ENCODE results near the gene ARIH2.

The ARIH2 gene

DNA sequence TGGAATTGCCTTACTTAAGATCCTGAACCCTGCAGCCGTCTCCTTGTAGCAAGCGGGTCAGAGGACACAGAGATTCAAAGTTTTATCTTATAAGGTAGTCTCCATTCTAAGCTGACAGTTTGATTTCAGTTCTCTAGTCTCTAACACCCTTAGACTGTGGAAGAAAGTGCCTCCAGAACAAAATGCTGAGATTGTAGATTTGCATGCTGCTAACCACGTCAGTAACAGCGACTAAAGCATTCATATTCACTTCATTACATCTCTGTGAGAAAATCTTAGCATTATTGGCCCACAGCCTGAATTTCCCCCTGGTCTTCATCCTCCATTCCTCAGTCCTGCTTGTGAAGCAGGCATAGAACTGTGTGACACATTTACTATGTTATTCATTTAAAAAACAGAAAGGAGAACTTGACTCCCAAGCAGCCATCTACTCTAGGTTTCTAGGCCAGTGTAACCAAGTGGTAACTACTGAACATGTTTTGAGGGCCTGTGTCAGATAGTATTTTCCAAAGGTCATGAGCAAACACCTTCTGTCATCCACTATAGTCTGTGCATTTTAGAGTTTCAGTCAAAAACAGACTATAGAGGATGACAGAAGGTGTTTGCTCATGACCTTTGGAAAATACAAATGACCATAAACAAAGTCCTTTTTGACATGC, 27.4 kb downstream of the ARIH2 start:
- TF ChIP-seq GATA2 (IDR thresholded peaks at IDR 0.05; ENCODE audit: low read depth, low read length) (no peak), GATA3 (IDR thresholded peaks at IDR 0.05; ENCODE audit: low read depth, low read length) (no peak)

DNA sequence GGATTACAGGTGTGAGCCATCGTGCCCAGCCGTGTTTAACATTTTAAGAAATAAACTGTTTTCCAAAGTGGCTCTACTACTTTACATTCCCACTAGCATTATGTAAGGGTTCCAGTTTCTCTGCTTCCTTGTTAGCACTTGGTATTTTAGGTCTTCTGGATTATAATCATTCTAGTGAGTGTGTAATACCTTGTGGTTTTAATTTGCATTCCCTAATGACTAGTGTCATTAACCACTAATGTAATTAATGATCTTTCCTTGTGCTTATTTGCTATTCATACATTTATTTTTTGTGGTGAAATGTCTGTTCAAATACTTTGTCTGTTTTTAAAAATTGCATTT, 30.7 kb downstream of the ARIH2 start:
- no peak for TF ChIP-seq GATA3 (IDR thresholded peaks at IDR 0.05; ENCODE audit: low read depth, low read length)
- no peak for TF ChIP-seq GATA2 (IDR thresholded peaks at IDR 0.05; ENCODE audit: low read depth, low read length)

DNA sequence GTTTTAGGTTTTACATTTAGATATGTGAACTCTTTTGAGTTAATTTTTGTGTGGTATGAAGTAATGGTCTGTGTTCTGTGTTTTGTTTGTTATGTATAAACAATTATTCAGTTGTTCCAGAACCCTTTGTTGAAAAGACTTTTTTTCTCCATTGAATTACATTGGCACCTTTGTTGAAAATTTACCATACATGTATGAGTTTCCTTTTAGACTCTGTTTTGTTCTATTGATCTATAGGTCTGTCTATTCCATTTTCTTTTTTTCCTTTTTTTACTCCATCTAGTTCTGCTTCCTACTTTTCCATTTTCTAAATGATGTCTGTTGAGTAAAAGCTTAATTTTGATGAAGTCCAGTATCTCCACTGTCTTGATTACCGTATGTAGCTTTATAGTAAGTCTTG, 31.4 kb downstream of the ARIH2 start:
- TF ChIP-seq GATA2 (IDR thresholded peaks at IDR 0.05; ENCODE audit: low read depth, low read length) (no peak), GATA3 (IDR thresholded peaks at IDR 0.05; ENCODE audit: low read depth, low read length) (no peak)

DNA sequence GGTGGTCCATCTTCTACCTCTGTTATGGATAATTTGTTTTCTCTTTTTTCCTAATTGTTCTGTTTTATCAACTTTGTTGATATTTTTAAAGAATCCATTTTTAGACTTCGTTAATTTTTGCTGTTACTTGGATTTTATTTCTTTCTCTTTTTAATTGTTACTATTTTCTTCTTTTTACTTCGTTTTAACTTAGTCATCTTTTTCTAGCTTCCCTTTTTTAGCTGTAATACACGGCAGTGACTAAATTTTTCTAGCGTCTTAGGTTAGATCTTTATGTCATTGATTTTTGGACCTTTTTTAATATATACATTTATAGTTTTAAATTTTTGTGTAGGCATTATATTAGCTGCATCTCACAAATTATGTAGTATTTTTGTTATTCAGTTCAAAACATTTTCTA, 33.1 kb downstream of the ARIH2 start:
- TF ChIP-seq GATA3 (IDR thresholded peaks at IDR 0.05; ENCODE audit: low read depth, low read length) (no peak), GATA2 (IDR thresholded peaks at IDR 0.05; ENCODE audit: low read depth, low read length) (no peak)

DNA sequence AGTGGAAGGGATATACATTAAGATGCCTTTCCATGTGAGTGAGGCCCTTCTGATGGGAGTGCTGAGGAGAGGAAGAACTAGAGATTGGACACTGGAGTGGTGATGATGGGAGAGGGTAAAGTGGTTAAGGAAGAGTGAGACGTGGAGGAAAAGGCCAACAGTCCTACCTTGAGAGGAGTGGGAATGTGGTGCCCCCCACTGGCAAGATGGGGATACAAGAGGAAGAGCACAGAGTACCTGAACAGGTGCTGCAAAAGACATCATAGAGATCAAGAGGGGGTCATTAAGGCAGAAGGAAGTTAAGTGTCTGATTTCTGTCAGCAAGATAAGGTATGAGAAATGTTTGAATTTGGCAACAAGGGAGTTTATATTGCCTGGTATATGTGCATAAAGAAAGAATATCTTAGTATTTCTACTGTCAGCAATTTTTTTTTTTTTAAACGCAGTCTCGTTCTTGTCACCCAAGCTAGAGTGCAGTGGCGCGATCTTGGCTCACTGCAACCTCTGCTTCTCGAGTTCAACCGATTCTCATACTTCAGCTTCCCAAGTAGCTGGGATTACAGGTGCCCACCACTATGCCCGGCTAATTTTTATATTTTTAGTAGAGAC, 34.0 kb downstream of the ARIH2 start:
- TF ChIP-seq GATA2 (IDR thresholded peaks at IDR 0.05; ENCODE audit: low read depth, low read length) (no peak), GATA3 (IDR thresholded peaks at IDR 0.05; ENCODE audit: low read depth, low read length) (no peak)

DNA sequence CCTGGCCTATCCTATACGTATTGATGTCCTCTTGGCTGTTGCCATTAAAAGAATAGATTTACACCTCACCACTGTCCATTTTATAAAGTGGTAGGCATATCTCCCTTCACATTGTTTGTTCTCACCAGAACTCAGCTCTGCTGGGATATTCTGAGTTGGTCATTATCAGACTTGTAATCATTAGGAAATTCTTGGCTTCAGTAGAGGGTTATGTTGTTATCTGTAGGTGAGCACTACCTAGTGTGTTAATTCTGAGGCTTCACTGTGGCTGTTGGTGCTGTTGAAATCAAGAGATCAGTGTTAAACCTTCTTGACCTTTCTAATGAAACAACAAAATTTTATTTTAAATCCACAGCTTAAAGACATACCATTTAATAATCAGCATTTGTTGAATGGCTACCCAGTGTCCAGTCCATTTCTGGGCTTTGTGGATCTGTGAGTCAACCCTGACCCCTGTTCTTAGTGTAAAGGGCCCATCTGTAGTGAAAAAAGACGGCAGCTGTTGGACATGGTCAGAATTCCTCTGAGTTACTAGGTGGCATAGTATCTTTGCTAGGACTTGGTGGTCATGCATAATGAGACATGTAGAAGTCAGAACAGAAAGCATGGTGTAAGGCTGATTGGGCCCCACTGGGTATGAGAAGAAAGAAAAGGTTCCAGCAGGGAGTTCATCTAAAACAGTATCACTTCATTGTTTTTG, 38.5 kb downstream of the ARIH2 start:
- TF ChIP-seq GATA2 (IDR thresholded peaks at IDR 0.05; ENCODE audit: low read depth, low read length), result no peak

DNA sequence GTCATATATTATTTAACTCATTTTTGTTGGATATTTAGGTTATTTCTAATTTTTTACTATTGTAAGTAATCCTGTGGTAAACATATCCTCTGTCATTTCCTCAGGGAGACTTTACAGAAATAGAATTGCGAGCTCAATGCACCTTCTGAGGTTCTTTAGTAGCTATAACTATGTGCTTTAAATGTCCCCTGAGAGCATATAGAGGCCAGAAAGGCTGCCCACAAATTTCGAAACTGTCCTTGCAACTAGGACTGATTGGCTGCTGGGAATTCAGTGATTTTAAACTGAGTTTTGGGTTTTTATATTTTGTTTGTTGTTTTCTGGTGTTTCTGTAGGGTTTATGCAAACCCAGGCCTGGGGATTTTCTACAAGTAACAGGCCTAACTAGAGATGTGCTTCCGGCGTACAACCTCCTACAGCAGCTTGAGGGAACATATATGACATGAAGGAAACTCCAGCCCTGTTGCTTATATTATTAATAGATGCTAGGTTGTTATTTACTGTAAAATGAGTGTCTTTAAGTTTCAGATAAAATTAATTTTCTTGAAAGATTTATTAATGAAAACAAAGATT, 42.3 kb downstream of the ARIH2 start:
- TF ChIP-seq GATA3 (IDR thresholded peaks at IDR 0.05; ENCODE audit: low read depth, low read length) (no peak), GATA2 (IDR thresholded peaks at IDR 0.05; ENCODE audit: low read depth, low read length) (no peak)

DNA sequence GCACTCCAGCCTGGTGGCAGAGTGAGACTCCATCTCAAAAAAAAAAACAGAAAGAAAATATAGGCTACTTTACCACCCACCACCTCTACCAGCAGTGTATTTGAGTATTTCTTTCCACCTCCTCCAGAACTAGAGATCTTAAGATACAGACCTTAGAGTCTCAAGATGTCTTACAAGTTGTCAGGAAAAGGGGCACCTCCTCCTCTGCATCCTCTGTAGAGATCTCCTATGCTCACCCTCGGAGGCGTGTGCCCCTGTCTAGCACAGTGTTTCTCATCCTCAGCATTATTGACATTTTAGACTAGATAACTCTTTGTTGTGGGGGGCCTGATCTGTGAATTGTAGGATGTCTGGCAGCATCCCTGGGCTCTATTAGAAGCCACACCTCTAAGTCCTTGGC, 43.7 kb downstream of the ARIH2 start:
- no peak for TF ChIP-seq GATA2 (IDR thresholded peaks at IDR 0.05; ENCODE audit: low read depth, low read length)
- no peak for TF ChIP-seq GATA3 (IDR thresholded peaks at IDR 0.05; ENCODE audit: low read depth, low read length)

DNA sequence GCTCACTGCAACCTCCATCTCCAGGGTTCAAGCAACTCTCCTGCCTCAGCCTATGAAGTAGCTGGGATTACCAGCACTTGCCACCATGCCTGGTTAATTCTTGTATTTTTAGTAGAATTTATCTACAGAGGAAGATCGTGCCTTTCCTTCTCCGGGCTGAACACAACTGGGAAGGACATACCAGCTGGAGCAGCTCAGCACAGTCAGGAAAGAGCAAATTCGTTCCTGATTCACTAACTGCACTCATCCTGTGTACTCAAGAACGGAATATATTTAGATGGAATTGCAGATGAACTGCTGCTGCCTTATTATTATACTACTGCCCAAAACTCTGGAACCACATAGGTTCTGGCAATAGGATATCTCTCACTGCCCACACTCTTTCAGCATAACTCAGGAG, 44.3 kb downstream of the ARIH2 start:
- TF ChIP-seq GATA3 (IDR thresholded peaks at IDR 0.05; ENCODE audit: low read depth, low read length) (no peak), GATA2 (IDR thresholded peaks at IDR 0.05; ENCODE audit: low read depth, low read length) (no peak)

DNA sequence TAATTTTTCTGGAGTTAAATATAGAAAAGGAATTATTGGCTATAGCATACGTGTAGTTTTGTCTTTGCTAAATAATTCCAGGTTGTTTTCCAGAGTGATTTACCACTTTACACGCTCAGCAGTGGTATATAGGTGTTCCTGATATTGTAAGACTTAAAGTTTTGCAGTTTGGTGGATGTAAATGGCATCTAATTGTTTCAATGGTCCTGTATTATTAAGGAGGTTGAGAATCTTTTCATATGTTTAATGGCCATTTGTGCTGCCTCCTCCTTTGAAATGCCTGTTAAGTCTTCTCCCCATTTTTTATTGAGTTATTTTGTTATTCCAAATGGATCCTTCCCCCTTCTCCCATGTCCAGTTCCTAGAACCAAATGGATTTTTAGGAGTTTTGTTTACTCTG, 44.9 kb downstream of the ARIH2 start:
- TF ChIP-seq GATA3 (IDR thresholded peaks at IDR 0.05; ENCODE audit: low read depth, low read length) (no peak), GATA2 (IDR thresholded peaks at IDR 0.05; ENCODE audit: low read depth, low read length) (no peak)

DNA sequence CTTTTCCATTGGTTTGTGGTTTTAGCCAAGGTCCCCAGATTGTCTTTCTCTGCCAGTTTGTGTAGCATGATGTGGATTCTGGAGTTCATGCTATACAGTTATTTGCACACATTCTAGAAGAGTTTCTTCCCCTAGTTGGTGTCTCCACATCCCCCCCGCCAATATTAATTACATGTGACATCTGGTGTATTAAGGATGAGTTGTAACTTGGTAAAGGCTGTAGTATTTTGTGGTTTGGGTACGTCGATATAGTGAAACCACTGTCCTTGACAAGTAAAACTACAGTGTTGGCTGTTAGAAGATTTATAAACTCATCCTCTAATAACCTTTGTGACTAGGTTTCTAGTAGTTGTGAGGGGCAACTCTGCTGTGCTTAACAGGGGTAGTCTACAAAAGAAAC, 47.7 kb downstream of the ARIH2 start:
- no peak for TF ChIP-seq GATA3 (IDR thresholded peaks at IDR 0.05; ENCODE audit: low read depth, low read length)
- TF ChIP-seq GATA2 (IDR thresholded peaks at IDR 0.05; ENCODE audit: low read depth, low read length), result no peak

DNA sequence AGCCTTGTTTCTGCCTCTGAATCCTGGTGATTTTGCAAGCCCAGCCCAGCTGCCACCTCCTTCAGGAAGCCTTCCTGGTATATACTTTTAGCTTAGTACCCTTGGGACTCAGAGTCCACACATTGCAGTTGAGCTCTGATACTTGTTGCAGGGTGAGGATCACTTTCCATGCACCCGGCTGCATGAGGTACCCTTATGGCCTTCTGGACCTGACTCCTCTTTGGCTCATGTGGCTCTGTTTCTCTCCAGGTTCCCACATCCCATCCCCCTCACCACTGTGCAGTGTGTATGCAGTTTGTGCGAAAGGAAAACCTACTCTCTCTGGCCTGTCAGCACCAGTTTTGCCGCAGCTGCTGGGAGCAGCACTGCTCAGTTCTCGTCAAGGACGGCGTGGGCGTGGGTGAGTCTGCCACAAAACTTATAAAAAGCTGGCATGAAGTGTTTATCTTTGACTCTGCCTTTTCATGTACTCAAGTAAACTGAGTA, 48.3 kb downstream of the ARIH2 start:
- TF ChIP-seq GATA2 (IDR thresholded peaks at IDR 0.05; ENCODE audit: low read depth, low read length), result no peak
- no peak for TF ChIP-seq GATA3 (IDR thresholded peaks at IDR 0.05; ENCODE audit: low read depth, low read length)

DNA sequence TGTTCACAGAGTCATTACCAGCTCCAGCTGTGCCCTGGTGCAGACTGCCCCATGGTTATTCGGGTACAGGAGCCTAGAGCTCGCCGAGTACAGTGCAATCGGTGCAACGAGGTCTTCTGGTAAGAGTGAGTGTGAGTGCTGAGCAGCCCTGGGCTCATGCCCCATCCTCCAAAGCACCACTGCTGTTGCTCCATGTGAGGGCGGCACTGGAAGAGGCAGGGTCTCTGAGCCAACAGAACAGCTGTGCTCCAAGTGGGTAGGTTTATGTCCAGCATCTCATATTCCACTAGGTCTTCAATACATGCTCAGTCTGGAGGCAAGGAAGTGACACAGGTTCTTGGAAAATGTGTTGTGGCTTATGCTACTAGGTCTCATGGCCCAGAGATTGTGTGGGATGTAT, 51.9 kb downstream of the ARIH2 start:
- TF ChIP-seq GATA3 (IDR thresholded peaks at IDR 0.05; ENCODE audit: low read depth, low read length) (no peak), GATA2 (IDR thresholded peaks at IDR 0.05; ENCODE audit: low read depth, low read length) (no peak)

DNA sequence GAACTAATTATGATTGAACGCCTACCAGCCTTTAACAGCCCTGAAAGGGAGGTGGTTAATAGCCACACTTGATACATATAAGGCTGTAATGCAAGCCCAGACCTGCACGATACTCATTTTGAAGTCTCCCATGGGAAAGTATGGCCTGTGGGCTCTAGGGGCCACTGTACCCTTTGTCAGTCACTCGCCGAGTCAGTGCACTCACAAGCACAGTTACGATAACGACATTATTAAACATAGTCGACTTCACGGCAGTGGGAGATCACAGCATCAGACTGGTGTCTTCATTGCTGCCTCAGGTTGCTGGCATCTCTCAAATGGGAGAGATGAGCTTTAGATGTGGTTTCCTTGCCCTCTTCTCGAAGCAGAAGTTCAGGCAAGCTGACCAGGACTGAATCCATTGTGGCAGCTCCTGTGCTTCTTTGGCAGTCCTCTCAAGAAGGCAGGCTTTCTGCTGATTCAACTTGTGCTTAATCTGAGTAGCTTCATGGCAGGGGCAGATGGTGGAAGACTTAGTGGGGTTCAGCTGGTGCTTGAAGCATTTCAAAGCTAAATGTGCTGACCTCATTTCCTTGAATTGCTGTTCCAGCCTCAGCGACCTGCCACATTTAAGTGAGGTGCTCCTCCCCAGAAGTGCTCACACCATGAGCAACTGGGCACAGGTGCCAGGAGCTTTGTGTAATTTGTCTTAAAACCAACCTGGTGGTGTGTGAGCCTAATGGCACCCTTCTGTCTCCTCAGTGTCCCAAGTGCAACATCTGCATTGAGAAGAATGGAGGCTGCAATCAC, 55.6 kb downstream of the ARIH2 start:
- TF ChIP-seq GATA3 (IDR thresholded peaks at IDR 0.05; ENCODE audit: low read depth, low read length), result no peak
- TF ChIP-seq GATA2 (IDR thresholded peaks at IDR 0.05; ENCODE audit: low read depth, low read length), result no peak
